Ishikawa (cell line): ENCODE results near the gene PRXL2B.
A peak's percentile ranks its signal among the peaks of the same experiment; 100 is the strongest.

Source experiments
- CEBPB ChIP-seq: IDR thresholded peaks from 2 replicates; pipeline ENCODE4 v1.6.1; 2012
- CREB1 ChIP-seq: IDR thresholded peaks from 2 replicates; pipeline ENCODE4 v1.6.1; 2012; ENCODE audit warnings: low read depth
- EP300 ChIP-seq: IDR thresholded peaks from 2 replicates; pipeline ENCODE4 v1.6.1; 2012; ENCODE audit warnings: borderline replicate concordance
- FOXM1 ChIP-seq: IDR thresholded peaks from 2 replicates; pipeline ENCODE4 v1.6.1; 2012; ENCODE audit warnings: low read depth, borderline replicate concordance
- NFIC ChIP-seq: IDR thresholded peaks from 2 replicates; pipeline ENCODE4 v1.6.1; 2012
- RAD21 ChIP-seq: IDR thresholded peaks from 2 replicates; pipeline ENCODE4 v1.6.1; 2012; ENCODE audit warnings: low read depth
- TAF1 ChIP-seq: IDR thresholded peaks from 2 replicates; pipeline ENCODE4 v1.6.1; 2012; ENCODE audit warnings: low read depth, mild to moderate bottlenecking
- TCF12 ChIP-seq: IDR thresholded peaks from 2 replicates; pipeline ENCODE4 v1.6.1; 2012; ENCODE audit warnings: low read depth
- TEAD4 ChIP-seq: IDR thresholded peaks from 2 replicates; pipeline ENCODE4 v1.6.1; 2012
- ZBTB7A ChIP-seq: IDR thresholded peaks from 2 replicates; pipeline ENCODE4 v1.6.1; 2012; ENCODE audit warnings: low read depth
- TF ChIP-seq, protein P1 (sequence below): IDR thresholded peaks from 2 replicates; pipeline ENCODE4 v1.6.1; 2012
- TF ChIP-seq, protein P2 (sequence below): IDR thresholded peaks from 2 replicates; pipeline ENCODE4 v1.6.1; 2012; ENCODE audit warnings: low read depth, mild to moderate bottlenecking
- TF ChIP-seq, protein P3 (sequence below): IDR thresholded peaks from 2 replicates; pipeline ENCODE4 v1.6.1; 2012

PRXL2B gene

DNA sequence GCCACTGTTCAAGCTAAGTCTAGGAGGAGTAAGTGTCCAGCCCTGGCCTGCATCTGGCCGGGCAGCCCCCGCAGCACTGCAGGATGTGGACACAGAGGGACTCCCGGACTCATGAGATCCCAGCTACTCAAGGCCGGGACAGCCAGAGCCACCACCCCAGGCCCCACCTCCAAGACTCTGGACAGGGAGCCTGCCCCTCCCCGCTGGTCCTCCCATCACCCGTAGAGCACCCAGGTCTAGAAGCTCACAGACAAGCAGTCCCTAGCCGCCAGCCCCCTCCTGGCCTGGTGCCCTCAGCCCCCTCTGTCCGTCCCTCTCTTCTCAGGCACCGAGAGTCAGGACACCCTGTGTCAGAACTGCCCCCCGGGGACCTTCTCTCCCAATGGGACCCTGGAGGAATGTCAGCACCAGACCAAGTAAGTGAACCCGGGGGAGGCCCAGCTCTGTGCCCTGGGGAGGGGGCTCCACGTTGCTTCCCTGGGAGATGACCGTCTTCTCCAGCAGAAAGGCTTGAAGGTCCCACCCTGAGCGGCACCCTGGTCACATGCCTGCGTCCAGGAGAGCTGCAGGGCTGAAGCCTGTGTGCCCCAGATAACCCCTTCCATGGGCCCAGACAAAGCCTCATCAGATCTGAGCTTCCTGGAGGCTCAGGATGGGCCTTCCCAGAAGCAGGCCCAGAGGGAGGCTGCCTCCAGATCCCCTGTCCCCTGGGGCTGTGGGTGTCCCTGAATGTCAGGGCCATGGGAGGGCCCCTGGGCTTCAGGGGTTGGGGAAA lies 26.1 kb upstream of the PRXL2B start:
- TF ChIP-seq, protein P1, sequence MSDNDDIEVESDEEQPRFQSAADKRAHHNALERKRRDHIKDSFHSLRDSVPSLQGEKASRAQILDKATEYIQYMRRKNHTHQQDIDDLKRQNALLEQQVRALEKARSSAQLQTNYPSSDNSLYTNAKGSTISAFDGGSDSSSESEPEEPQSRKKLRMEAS: no peak
- no peak for TF ChIP-seq CEBPB
- TF ChIP-seq, protein P2, sequence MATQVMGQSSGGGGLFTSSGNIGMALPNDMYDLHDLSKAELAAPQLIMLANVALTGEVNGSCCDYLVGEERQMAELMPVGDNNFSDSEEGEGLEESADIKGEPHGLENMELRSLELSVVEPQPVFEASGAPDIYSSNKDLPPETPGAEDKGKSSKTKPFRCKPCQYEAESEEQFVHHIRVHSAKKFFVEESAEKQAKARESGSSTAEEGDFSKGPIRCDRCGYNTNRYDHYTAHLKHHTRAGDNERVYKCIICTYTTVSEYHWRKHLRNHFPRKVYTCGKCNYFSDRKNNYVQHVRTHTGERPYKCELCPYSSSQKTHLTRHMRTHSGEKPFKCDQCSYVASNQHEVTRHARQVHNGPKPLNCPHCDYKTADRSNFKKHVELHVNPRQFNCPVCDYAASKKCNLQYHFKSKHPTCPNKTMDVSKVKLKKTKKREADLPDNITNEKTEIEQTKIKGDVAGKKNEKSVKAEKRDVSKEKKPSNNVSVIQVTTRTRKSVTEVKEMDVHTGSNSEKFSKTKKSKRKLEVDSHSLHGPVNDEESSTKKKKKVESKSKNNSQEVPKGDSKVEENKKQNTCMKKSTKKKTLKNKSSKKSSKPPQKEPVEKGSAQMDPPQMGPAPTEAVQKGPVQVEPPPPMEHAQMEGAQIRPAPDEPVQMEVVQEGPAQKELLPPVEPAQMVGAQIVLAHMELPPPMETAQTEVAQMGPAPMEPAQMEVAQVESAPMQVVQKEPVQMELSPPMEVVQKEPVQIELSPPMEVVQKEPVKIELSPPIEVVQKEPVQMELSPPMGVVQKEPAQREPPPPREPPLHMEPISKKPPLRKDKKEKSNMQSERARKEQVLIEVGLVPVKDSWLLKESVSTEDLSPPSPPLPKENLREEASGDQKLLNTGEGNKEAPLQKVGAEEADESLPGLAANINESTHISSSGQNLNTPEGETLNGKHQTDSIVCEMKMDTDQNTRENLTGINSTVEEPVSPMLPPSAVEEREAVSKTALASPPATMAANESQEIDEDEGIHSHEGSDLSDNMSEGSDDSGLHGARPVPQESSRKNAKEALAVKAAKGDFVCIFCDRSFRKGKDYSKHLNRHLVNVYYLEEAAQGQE: no peak

DNA sequence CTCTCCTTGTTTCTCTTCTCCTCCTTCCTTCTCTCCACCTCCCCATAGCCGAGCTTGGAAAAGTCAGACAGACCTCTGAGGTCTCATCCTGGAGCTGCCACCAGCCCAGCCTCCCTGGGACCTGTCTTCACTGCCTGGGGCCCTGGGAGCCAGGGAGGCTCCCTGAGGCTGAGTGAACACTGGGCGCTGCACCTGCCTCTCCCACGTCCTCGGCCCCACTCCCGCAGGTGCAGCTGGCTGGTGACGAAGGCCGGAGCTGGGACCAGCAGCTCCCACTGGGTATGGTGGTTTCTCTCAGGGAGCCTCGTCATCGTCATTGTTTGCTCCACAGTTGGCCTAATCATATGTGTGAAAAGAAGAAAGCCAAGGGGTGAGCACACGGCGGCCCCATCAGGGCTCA lies 25.1 kb upstream of the PRXL2B start:
- no peak for TF ChIP-seq TEAD4
- TF ChIP-seq TAF1: no peak
- no peak for TF ChIP-seq EP300
- no peak for TF ChIP-seq ZBTB7A
- TF ChIP-seq FOXM1: no peak
- no peak for TF ChIP-seq TCF12
- TF ChIP-seq, protein P3, sequence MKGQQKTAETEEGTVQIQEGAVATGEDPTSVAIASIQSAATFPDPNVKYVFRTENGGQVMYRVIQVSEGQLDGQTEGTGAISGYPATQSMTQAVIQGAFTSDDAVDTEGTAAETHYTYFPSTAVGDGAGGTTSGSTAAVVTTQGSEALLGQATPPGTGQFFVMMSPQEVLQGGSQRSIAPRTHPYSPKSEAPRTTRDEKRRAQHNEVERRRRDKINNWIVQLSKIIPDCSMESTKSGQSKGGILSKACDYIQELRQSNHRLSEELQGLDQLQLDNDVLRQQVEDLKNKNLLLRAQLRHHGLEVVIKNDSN: no peak
- TF ChIP-seq, protein P2: no peak
- TF ChIP-seq CREB1: no peak
- no peak for TF ChIP-seq NFIC

DNA sequence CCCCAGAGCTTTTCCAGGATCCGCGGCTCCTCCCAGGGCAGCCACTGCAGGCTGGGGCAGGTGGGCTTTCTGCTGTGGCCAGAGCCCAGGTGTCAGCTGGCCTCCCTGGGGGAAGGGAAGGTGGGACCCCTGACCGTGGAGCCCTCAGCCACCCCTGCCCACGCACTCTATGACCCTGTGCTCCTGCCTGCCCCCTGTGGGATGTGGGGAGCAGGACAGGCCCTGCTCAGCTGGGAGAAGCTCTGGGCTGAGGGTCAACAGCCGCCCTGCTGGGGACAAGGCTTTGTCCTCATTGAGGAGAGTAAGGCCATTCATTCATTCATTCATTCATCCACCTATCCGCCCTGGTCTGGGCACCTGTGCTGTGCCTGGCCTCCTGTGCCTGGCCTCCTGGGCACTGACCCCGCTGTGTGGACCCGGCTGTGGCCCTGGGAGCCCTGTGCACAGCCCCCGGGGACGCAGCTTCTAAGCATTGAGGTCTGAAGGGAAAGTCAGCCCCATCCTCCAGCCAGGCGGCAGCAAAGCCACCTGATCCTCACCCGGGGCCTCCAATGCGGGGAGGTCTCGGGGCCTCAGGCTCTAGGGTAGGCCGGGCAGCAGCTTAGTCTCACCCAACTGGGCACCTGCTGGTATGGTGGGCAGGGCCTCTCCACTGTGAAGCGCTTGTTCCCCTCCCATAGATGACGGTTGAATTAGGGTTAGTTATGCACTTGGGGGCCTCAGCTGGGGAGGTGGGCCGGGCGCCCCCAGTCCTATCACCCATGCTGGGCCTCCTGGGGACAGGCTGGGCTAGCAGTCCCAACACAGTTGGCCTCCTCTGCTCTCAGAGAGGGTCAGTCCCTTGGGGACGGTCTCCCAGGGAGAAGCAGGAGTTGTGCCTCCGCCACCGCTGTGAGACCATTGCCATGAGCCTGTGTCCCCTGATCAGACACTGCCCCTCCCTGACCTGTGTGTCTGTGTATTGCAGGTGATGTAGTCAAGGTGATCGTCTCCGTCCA lies 24.4 kb upstream of the PRXL2B start:
- peak; percentile 6; the same call in 1 of the 2 replicates for TF ChIP-seq RAD21
- TF ChIP-seq, protein P2: no peak

DNA sequence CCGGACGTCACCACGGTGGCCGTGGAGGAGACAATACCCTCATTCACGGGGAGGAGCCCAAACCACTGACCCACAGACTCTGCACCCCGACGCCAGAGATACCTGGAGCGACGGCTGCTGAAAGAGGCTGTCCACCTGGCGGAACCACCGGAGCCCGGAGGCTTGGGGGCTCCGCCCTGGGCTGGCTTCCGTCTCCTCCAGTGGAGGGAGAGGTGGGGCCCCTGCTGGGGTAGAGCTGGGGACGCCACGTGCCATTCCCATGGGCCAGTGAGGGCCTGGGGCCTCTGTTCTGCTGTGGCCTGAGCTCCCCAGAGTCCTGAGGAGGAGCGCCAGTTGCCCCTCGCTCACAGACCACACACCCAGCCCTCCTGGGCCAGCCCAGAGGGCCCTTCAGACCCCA lies 23.4 kb upstream of the PRXL2B start:
- TF ChIP-seq, protein P2: no peak
- peak; percentile 40; the same call in 1 of the 2 replicates for TF ChIP-seq EP300
- TF ChIP-seq, protein P1: no peak
- no peak for TF ChIP-seq ZBTB7A
- peak; percentile 47; the same call in 1 of the 2 replicates for TF ChIP-seq TCF12
